Thoracic aorta (tissue), 2 donors: ENCODE results near the gene FSCN2. TPM values are rescaled to one million over a fixed set of nuclear protein-coding genes. Genes with fewer than 3 reads are reported as not detected.

Experiments used
- ATAC-seq: fragments of 150-250 bp; one replicate; pipeline ENCODE4 v1.8.0; 2017; ENCODE audit warnings: low read depth; ENCODE audit not compliant: insufficient number of reproducible peaks, low FRiP score
- DNase-seq: peaks from one replicate; pipeline ENCODE4 v3.0.0-alpha.2; 2020; ENCODE audit warnings: low spot score
- H3K27ac ChIP-seq, 2 donors: fragments of 200-600 bp; sonication (generic); 1 replicate in 1 of 2; 2 replicates in 1 of 2; pipeline ENCODE4 v1.5.1; 2016; ENCODE audit warnings: mild to moderate bottlenecking in 2 of 2, moderate library complexity in 2 of 2
- H3K27me3 ChIP-seq: fragments of 200-600 bp; sonication (generic); replicated peaks from 2 replicates; pipeline ENCODE4 v1.6.0; 2016; ENCODE audit warnings: mild to moderate bottlenecking; ENCODE audit not compliant: insufficient read depth
- H3K36me3 ChIP-seq: fragments of 200-600 bp; sonication (generic); one replicate; pipeline ENCODE4 v1.5.1; 2016
- H3K4me1 ChIP-seq, 2 donors: fragments of 200-600 bp; sonication (generic); 1 replicate in 1 of 2; 2 replicates in 1 of 2; pipeline versions ENCODE4 v1.5.1 to v1.6.0; 2016; ENCODE audit warnings: low read depth in 2 of 2, mild to moderate bottlenecking in 1 of 2; ENCODE audit not compliant: control insufficient read depth in 1 of 2
- H3K4me3 ChIP-seq: fragments of 200-600 bp; sonication (generic); 2 replicates; pipeline ENCODE4 v1.5.1; 2016; ENCODE audit warnings: mild to moderate bottlenecking
- H3K9me3 ChIP-seq: fragments of 200-600 bp; sonication (generic); 2 replicates; pipeline ENCODE4 v1.5.1; 2016
- total RNA-seq, 2 donors: library from RNA; depleted of rRNA; stranded (reverse); fragments of >200 nt; gene quantifications; one replicate each; pipeline versions ENCODE4 v1.1.0 to v1.2.3, GENCODE V29; 2016
- TF ChIP-seq, protein P1 (sequence below): fragments of 200-600 bp; sonication (generic); IDR thresholded peaks from one replicate; pipeline ENCODE4 v1.5.1; 2019; ENCODE audit warnings: antibody characterized with exemption

The FSCN2 gene
- total RNA-seq, 2 donors from 2014 or later = 4.2 to 9.2 TPM

- Histone ChIP-seq H3K4me3 (no peak overlapping the region), H3K9me3 (no peaks in the 10 kb centered on the region), H3K27me3 (no peaks in the 10 kb centered on the region), H3K27ac (no peak overlapping the region), H3K36me3 (no peaks in the 10 kb centered on the region), H3K4me1 (peaks cover 11 to 26% of the 10 kb centered on the region in 2 donors)
- DNase-seq = no peak
- TF ChIP-seq, protein P1, sequence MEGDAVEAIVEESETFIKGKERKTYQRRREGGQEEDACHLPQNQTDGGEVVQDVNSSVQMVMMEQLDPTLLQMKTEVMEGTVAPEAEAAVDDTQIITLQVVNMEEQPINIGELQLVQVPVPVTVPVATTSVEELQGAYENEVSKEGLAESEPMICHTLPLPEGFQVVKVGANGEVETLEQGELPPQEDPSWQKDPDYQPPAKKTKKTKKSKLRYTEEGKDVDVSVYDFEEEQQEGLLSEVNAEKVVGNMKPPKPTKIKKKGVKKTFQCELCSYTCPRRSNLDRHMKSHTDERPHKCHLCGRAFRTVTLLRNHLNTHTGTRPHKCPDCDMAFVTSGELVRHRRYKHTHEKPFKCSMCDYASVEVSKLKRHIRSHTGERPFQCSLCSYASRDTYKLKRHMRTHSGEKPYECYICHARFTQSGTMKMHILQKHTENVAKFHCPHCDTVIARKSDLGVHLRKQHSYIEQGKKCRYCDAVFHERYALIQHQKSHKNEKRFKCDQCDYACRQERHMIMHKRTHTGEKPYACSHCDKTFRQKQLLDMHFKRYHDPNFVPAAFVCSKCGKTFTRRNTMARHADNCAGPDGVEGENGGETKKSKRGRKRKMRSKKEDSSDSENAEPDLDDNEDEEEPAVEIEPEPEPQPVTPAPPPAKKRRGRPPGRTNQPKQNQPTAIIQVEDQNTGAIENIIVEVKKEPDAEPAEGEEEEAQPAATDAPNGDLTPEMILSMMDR = no peak
- no peak for ATAC-seq
Measured at GRCh38 chr17:81486199-81486810, 41.9 kb upstream of the FSCN2 start.

DNA sequence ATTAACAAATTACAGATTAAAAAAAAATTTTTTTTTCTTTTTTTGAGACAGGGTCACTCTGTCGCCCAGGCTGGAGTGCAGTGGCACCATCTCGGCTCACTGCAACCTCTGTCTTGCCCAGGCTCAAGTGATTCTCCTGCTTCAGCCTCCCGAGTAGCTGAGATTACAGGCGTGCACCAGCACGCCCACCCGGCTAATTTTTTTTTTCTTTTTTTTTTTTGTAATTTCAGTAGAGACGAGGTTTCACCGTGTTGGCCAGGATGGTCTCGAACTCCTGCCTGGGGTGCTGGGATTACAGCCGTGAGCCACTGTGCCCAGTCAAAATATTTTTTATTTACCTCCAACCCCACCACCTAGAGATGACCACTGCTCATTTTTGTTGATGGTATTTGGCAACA is 41.1 kb upstream of the FSCN2 start:
- no peaks in the 10 kb centered on the region for H3K27me3 ChIP-seq
- H3K36me3 ChIP-seq = no peaks in the 10 kb centered on the region
- no peak for DNase-seq
- TF ChIP-seq, protein P1 = no peak
- no peak overlapping the region for H3K27ac ChIP-seq
- no peaks in the 10 kb centered on the region for H3K9me3 ChIP-seq
- H3K4me1 ChIP-seq = peaks cover 8 to 26% of the 10 kb centered on the region in 2 donors
- no peak for ATAC-seq
- peak overlapping the region; percentile 89 for H3K4me3 ChIP-seq

DNA sequence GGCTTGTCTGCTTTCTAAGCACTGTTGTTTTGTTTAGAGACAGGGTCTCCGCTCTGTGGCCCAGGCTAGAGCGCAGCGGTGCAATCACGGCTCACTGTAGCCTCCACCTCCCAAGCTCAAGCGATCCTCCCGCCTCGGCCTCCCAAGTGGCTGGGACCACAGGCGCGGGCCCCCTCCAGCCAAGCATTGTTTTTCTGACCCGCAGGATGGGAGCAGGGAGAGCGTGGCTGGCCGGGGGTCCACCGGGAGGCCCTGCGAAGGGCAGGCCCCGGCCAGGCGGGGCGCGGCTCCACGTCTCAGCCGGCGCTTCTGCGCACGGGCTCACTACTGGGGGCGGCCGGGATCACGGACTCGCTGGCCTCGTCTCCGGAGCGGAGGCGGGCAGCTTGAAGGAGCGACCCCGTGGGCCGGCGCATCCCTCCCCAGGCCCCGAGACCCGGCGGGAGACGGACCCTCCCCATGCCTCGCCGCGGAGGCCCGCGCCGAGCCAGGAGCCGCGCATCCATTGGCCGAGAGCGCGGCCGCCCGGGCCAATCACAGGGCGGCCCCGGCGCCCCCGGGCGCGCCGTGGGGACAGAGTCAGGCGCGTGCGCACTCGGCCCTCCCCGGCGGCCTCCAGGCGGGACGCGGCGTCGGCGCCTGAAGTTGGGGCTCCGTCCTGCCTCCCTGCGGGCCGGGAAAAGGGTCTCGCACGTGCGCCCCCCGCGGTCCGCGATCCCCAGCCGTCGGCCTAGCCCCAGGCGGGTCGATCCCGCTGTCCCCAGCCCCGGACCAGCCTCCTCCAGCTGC is 40.5 kb upstream of the FSCN2 start:
- Histone ChIP-seq H3K27me3 (no peaks in the 10 kb centered on the region), H3K27ac (peak overlapping the region; percentile 57 to 77), H3K4me1 (peaks cover 8 to 26% of the 10 kb centered on the region in 2 donors), H3K36me3 (no peaks in the 10 kb centered on the region), H3K4me3 (peak overlapping the region; percentile 89), H3K9me3 (no peaks in the 10 kb centered on the region)
- TF ChIP-seq, protein P1 = no peak
- DNase-seq (no peak), ATAC-seq (peak; percentile 64)

DNA sequence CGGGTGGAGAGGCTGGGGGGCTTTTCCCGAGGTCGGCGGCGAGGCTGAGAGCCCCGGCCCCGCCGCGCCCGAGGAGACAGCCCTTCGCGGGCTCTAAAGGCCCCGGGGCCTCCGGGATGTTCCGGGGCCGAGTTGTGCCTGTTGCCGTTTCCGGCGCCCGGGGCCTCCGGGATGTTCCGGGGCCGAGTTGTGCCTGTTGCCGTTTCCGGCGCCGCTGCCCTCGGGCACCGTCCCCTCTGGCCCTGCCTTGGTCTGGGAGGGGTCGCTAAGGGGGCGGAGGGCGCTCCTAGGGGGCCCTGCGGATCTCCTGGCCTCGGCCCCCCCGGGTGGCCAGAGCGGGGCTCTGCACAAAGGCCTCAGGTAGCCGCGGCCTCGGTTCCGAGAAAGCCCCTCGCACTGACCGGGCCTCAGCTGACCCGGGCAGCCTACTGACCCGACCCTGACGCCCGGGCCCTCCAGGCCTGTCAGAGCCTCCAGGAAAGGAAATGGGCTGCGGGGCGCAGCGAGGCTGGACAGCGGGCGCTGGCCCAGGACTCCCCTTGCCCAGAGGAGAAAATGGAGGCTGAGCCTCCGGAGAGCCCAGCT is 39.8 kb upstream of the FSCN2 start:
- H3K27me3 ChIP-seq = no peaks in the 10 kb centered on the region
- no peaks in the 10 kb centered on the region for H3K36me3 ChIP-seq
- H3K27ac ChIP-seq = peak overlapping the region; percentile 57 to 77
- TF ChIP-seq, protein P1 = no peak
- H3K9me3 ChIP-seq = no peaks in the 10 kb centered on the region
- no peak for ATAC-seq
- H3K4me3 ChIP-seq = peak overlapping the region; percentile 89
- no peak for DNase-seq
- peaks cover 8 to 21% of the 10 kb centered on the region in 2 donors for H3K4me1 ChIP-seq
